BJ (cell line): Measurements from ENCODE around the gene MMD. TPM values are rescaled to one million over a fixed set of nuclear protein-coding genes. Genes with fewer than 3 reads are reported as not detected.
"Not testable (repeated sequence)": the region's sequence is repeated elsewhere in the genome, so short reads cannot be mapped to it uniquely, and the experiment has no call there.

Experiments used
- CTCF ChIA-PET: fragments of 350-600 bp; formaldehyde crosslinking; extraction: SDS; loops from one replicate; lab custom pipeline; 2021; ENCODE audit warnings: antibody characterized with exemption, inconsistent platforms; lab: Yijun Ruan, JAX
- POLR2A ChIA-PET: fragments of 300-600 bp; sonication (Branson Sonifier 250); formaldehyde crosslinking; extraction: SDS; loops from one replicate; lab custom pipeline; 2021; ENCODE audit warnings: antibody characterized with exemption; lab: Charles Lee
- DNase-seq: peaks from one replicate; pipeline ENCODE4 v3.0.0-alpha.2; 2011; ENCODE audit warnings: low read depth
- H3K27me3 ChIP-seq: 2 replicates; pipeline ENCODE4 v1.6.0; 2011; ENCODE audit warnings: low read length; ENCODE audit not compliant: control insufficient read depth, insufficient read depth
- H3K36me3 ChIP-seq: 2 replicates; pipeline ENCODE4 v1.5.1; 2011; ENCODE audit warnings: low read length; ENCODE audit not compliant: control insufficient read depth, insufficient read depth
- H3K4me3 ChIP-seq: 2 replicates; pipeline ENCODE4 v1.5.1; 2011; ENCODE audit warnings: low read depth, mild to moderate bottlenecking, control low read depth, low read length
- polyA plus RNA-seq: library from polyadenylated mRNA; depleted of rRNA; stranded (reverse); fragments of >200 nt; gene quantifications from 2 replicates; pipeline ENCODE4 v1.2.3, GENCODE V29; 2011
- TF ChIP-seq, protein P1 (sequence below): IDR thresholded peaks from 2 replicates; pipeline ENCODE4 v1.5.1; 2011; ENCODE audit warnings: low read depth, mild to moderate bottlenecking, control low read depth, inconsistent platforms, low read length, moderate library complexity; ENCODE audit not compliant: insufficient read depth

The MMD gene
- polyA plus RNA-seq, 1 experiment, result 4.5 TPM

DNA sequence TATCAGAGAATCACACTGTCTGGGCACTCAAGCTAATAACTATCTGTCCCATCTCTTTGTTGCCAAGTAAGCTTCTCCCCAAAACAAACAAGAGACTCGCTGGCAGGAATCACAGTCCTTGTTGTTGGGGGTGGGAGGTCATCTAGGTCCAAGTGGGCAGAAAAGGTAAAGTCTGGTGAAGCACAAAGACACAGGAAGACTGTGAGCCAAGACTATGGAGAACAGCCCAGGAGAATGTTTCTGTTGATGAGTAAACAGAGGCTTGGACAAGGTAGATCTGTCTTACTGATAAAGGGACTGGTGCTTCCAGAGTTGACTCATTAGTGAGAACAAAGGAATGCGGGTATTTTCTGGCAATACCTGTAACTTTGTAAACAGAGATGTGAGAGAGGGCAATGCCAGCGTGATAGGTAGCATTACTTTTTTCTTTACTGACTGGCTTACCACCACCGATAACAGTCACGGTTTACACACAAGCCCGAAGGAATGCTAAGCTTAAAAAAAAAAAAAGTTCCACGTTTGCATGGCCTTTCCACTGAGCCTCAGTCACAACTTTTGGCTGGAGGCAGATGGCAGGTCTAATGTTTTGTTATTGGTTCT lies 11.5 kb upstream of the MMD start:
- CTCF ChIA-PET, result interaction anchor here (0.7 to 1.1 kb wide), 4 partner anchors 9 to 76 kb away, joined by 3 to 5 read pairs (median 3); no protein-coding TSS in a partner anchor

DNA sequence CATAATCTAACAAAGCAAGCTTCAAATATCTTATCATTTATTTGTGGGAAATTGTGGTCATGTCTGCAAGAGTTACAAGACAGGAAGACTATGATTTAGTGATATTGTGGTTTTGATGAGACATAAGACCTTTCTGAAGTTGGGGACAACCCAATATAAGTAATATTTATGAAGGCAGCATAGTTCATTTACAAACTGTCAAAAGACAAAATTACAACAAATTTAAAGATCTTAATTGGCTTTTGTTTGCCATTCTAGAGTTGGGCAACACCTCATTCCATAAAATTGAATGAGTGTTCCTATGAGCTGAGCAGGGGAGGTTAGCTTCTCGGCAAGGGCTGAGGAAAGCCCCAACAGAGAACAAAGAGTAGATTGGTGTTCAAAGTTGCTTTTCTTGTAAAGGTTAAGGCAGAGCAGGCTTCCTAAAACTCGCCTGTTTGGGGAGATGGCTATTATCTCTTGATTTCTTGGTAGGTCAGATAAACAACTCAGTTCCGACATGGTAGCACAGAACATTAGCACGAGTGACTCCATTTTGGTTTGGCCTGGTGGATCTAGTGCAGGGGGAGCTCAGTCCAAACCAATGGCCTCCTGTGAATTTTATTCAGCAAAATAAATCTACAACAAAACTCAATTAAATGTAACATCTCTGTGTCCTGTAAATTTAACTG lies 10.9 kb upstream of the MMD start:
- DNase-seq, result no peak
- CTCF ChIA-PET, result interaction anchor here (0.9 kb wide), 2 partner anchors 10 to 76 kb away, joined by 3 to 5 read pairs; no protein-coding TSS in a partner anchor

More for the DNA sequence above, 11.5 kb upstream of the MMD start:
- POLR2A ChIA-PET, result interaction anchor here (1.0 kb wide), 1 partner anchor 22 kb away, joined by 4 read pairs; no protein-coding TSS in a partner anchor
- no peak for DNase-seq
- H3K27me3 ChIP-seq, result no peaks in the 10 kb centered on the region
- H3K36me3 ChIP-seq, result no peaks in the 10 kb centered on the region
- TF ChIP-seq, protein P1, sequence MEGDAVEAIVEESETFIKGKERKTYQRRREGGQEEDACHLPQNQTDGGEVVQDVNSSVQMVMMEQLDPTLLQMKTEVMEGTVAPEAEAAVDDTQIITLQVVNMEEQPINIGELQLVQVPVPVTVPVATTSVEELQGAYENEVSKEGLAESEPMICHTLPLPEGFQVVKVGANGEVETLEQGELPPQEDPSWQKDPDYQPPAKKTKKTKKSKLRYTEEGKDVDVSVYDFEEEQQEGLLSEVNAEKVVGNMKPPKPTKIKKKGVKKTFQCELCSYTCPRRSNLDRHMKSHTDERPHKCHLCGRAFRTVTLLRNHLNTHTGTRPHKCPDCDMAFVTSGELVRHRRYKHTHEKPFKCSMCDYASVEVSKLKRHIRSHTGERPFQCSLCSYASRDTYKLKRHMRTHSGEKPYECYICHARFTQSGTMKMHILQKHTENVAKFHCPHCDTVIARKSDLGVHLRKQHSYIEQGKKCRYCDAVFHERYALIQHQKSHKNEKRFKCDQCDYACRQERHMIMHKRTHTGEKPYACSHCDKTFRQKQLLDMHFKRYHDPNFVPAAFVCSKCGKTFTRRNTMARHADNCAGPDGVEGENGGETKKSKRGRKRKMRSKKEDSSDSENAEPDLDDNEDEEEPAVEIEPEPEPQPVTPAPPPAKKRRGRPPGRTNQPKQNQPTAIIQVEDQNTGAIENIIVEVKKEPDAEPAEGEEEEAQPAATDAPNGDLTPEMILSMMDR, result no peak
- no peak overlapping the region for H3K4me3 ChIP-seq

DNA sequence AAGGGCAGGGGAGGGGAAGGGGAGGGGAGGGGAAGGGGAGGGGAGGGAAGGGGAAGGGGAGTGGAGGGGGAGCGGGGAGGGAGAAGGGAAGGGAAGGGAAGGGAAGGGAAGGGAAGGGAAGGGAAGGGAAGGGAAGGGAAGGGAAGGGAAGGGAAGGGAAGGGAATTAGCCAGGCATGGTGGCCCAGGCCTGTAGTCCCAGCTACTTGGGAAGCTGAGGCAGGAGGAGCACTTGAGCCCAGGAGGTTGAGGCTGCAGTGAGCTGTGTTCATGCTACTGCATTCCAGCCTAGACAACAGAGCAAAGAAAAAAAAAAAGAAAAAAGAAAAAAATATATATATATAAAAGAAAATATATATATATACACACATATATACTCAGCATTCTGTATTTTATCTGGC lies 10.3 kb upstream of the MMD start:
- CTCF ChIA-PET, result interaction anchor here (0.9 kb wide), 2 partner anchors 11 to 75 kb away, joined by 3 to 5 read pairs; no protein-coding TSS in a partner anchor
- H3K36me3 ChIP-seq, H3K27me3 ChIP-seq, DNase-seq, POLR2A ChIA-PET, H3K4me3 ChIP-seq: not testable (repeated sequence)

More for the DNA sequence above, 10.9 kb upstream of the MMD start:
- H3K4me3 ChIP-seq, result no peak overlapping the region
- no peaks in the 10 kb centered on the region for H3K27me3 ChIP-seq
- TF ChIP-seq, protein P1, result no peak
- H3K36me3 ChIP-seq, result no peaks in the 10 kb centered on the region
- POLR2A ChIA-PET, result no interaction called here

DNA sequence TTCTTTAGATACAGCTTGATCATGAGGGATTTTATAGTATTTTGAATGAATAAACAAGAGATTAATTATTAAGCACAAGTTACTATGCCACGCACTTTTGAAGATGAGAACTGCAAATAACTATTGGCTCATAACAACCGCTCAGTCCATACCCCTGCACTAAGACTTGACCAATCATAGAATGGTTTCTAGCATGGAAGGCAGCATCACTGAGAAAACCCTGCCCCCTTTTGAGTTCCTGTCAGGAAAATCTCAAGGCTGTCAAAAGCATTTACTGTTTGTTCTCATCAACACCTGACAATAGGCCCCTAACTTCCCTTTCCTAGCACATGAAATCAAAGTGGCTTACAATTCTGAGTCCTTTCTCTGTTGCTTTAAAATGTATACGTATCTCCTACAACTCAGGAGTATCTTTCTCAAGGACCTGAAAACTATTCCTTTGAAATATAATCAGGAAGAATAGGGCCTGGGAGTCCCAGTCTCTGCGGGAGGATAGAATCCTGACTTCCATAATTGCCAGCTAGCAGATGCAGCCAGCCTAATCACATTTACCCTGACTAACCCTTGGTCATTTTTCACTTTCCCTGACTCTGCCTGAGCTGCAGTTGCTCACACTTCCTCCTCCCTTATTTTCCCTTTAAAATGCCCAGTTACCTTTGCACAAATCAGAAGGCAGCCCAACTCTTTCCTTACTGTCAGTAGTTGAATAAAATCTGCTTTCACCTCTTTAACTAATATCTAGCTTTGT lies 9.1 kb upstream of the MMD start:
- TF ChIP-seq, protein P1, result no peak
- CTCF ChIA-PET, result no interaction called here
- no peaks in the 10 kb centered on the region for H3K27me3 ChIP-seq
- no peak overlapping the region for H3K4me3 ChIP-seq
- H3K36me3 ChIP-seq, result no peaks in the 10 kb centered on the region
- DNase-seq, result no peak
- POLR2A ChIA-PET, result no interaction called here

DNA sequence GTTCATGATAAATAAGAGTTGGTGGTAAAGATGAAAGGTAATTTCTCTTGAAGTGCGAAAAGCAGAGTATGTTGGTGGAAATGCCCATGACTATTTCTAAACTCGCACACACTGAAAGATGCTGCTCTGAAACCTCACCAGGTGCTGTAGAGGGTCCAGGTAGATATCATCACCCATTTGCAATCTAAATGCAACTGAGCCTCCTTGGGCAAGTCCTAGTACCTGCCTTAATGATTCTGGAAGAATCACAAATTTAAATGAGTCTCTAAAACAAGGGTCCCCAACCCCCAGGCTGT lies 5.9 kb upstream of the MMD start:
- TF ChIP-seq, protein P1, result no peak
- CTCF ChIA-PET, result no interaction called here
- DNase-seq, result no peak
- POLR2A ChIA-PET, result no interaction called here
- Histone ChIP-seq H3K36me3 (no peaks in the 10 kb centered on the region), H3K27me3 (peaks cover 2% of the 10 kb centered on the region; the same call in 1 of the 2 replicates), H3K4me3 (no peak overlapping the region)
